ENCODE measurements around the gene HCRTR1. TPM values are rescaled to one million over a fixed set of nuclear protein-coding genes. Genes with fewer than 3 reads are reported as not detected.

Gene HCRTR1
- total RNA-seq, 1 experiment from 2014 or later, result not detected

DNA sequence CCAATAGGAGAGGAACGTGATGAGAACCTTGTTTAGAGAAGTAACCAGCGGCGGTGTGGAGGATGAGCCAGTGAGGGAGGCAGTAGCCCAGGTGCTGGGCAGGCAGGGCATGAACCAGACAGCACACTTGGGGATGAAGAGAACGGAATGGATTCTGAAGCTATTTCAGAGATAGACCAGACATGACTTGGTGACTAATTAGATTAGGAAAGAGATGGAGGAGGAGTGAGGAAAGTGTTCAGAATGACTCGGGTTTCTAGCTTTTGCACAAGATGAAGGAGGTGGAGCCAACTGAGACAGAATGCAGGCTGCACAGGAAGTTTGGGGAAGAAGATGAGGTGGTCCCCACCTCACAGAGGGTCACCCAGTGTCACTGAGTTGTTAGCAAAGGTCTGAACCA lies 22.1 kb downstream of the HCRTR1 start:
- no peak overlapping the region for H3K9ac ChIP-seq (ENCODE audit: low read length)
- no peaks in the 10 kb centered on the region for H3K9me3 ChIP-seq (ENCODE audit: low read length)
- H3K4me2 ChIP-seq (ENCODE audit: low read depth, low read length, poor library complexity, severe bottlenecking), result no peak overlapping the region
- H3K4me1 ChIP-seq (ENCODE audit: low read length), result peaks cover 25% of the 10 kb centered on the region
- H3K27ac ChIP-seq (ENCODE audit: low read length), result no peak overlapping the region
- H3K36me3 ChIP-seq (ENCODE audit: insufficient read depth, low read length), result no peaks in the 10 kb centered on the region
- H4K20me1 ChIP-seq (ENCODE audit: insufficient read depth, low read depth, low read length), result no peaks in the 10 kb centered on the region
- H3K9me2 ChIP-seq (replicated peaks; ENCODE audit: insufficient read depth, low read length), result no peaks in the 10 kb centered on the region
- peaks cover 96% of the 10 kb centered on the region for H3K79me2 ChIP-seq (ENCODE audit: low read length)
- no peak overlapping the region for H3K4me3 ChIP-seq (ENCODE audit: low read length)
- DNase-seq, result no peak
- H2AFZ ChIP-seq (ENCODE audit: low read length), result no peak overlapping the region
- H3K27me3 ChIP-seq (ENCODE audit: low read length), result no peaks in the 10 kb centered on the region

DNA sequence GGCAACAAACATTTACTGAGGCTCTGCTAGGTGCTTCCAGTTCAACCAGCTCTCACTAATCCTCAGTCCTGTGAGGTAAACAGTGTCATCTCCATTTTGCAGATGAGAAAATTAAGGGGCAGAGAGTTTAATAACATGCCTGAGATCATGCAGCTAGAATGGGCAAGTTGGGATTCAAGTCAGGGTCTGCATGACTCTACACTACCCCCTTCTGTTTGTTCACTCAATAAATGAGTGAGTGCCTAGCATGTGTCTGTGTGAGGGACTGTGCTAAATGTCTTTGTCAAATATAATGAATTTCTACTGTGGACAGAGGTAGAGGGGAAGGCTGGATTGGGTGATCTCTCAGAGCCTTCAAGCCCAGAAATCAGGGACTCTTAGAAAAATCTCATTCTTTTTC lies 22.7 kb downstream of the HCRTR1 start:
- Histone ChIP-seq H4K20me1 (ENCODE audit: insufficient read depth, low read depth, low read length) (no peaks in the 10 kb centered on the region), H3K9me3 (ENCODE audit: low read length) (no peaks in the 10 kb centered on the region), H3K27ac (ENCODE audit: low read length) (no peak overlapping the region), H3K4me1 (ENCODE audit: low read length) (peaks cover 25% of the 10 kb centered on the region), H3K9me2 (replicated peaks; ENCODE audit: insufficient read depth, low read length) (no peaks in the 10 kb centered on the region), H3K4me2 (ENCODE audit: low read depth, low read length, poor library complexity, severe bottlenecking) (no peak overlapping the region), H3K4me3 (ENCODE audit: low read length) (no peak overlapping the region), H3K27me3 (ENCODE audit: low read length) (no peaks in the 10 kb centered on the region), H3K36me3 (ENCODE audit: insufficient read depth, low read length) (no peaks in the 10 kb centered on the region), H2AFZ (ENCODE audit: low read length) (no peak overlapping the region), H3K79me2 (ENCODE audit: low read length) (peaks cover 90% of the 10 kb centered on the region), H3K9ac (ENCODE audit: low read length) (no peak overlapping the region)
- peak; percentile 45 for DNase-seq

DNA sequence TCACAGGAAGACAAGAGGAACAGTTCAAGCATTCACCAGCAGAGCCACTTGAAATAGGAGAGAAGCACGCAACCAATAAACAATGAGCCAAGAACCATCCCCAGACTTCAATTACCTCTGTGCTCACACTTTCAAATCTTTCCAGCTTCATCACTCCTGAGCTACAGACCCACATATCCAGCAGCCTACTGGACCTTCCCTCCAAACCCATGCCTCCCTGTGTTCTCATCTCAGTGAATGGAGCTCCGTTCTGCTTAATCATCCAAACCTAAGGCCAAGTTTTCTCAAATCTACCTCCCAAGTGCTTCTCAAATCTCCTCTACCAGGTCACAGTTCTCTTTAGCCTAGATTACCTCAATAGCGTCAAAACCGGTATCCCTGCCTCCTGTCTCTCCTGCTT lies 23.5 kb downstream of the HCRTR1 start:
- no peak overlapping the region for H2AFZ ChIP-seq (ENCODE audit: low read length)
- H3K27me3 ChIP-seq (ENCODE audit: low read length), result no peaks in the 10 kb centered on the region
- no peaks in the 10 kb centered on the region for H4K20me1 ChIP-seq (ENCODE audit: insufficient read depth, low read depth, low read length)
- no peak overlapping the region for H3K4me3 ChIP-seq (ENCODE audit: low read length)
- H3K79me2 ChIP-seq (ENCODE audit: low read length), result peaks cover 82% of the 10 kb centered on the region
- H3K9ac ChIP-seq (ENCODE audit: low read length), result no peak overlapping the region
- H3K9me3 ChIP-seq (ENCODE audit: low read length), result no peaks in the 10 kb centered on the region
- peaks cover 31% of the 10 kb centered on the region for H3K4me1 ChIP-seq (ENCODE audit: low read length)
- DNase-seq, result no peak
- no peaks in the 10 kb centered on the region for H3K36me3 ChIP-seq (ENCODE audit: insufficient read depth, low read length)
- H3K27ac ChIP-seq (ENCODE audit: low read length), result no peak overlapping the region
- no peaks in the 10 kb centered on the region for H3K9me2 ChIP-seq (replicated peaks; ENCODE audit: insufficient read depth, low read length)
- no peak overlapping the region for H3K4me2 ChIP-seq (ENCODE audit: low read depth, low read length, poor library complexity, severe bottlenecking)

DNA sequence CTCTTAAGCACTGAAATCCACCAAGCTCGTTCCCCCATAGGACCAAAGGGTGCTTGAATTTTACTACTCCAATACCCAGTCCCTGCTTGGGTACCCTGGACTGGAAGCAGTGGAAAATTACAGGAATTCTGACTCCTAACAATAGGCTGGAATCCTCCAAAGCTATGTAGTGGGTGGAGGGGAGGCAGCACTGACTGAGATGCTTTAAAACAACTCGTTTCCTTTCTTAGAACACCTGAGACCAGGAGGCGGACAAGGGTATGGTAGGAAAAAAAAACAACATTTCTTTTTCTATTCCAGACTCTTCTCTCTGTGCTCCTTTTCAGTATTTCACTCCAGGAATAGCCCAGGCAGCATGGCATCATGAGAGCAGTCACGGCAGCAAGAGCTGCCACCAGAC lies 24.9 kb downstream of the HCRTR1 start:
- Histone ChIP-seq H3K4me3 (ENCODE audit: low read length) (no peak overlapping the region), H3K79me2 (ENCODE audit: low read length) (peaks cover 68% of the 10 kb centered on the region), H3K4me1 (ENCODE audit: low read length) (peaks cover 31% of the 10 kb centered on the region), H3K9me2 (replicated peaks; ENCODE audit: insufficient read depth, low read length) (no peaks in the 10 kb centered on the region), H2AFZ (ENCODE audit: low read length) (no peak overlapping the region), H3K9ac (ENCODE audit: low read length) (no peak overlapping the region), H4K20me1 (ENCODE audit: insufficient read depth, low read depth, low read length) (no peaks in the 10 kb centered on the region), H3K27ac (ENCODE audit: low read length) (no peak overlapping the region), H3K9me3 (ENCODE audit: low read length) (no peaks in the 10 kb centered on the region), H3K36me3 (ENCODE audit: insufficient read depth, low read length) (no peaks in the 10 kb centered on the region), H3K4me2 (ENCODE audit: low read depth, low read length, poor library complexity, severe bottlenecking) (peak overlapping the region; percentile 86), H3K27me3 (ENCODE audit: low read length) (no peaks in the 10 kb centered on the region)
- no peak for DNase-seq

DNA sequence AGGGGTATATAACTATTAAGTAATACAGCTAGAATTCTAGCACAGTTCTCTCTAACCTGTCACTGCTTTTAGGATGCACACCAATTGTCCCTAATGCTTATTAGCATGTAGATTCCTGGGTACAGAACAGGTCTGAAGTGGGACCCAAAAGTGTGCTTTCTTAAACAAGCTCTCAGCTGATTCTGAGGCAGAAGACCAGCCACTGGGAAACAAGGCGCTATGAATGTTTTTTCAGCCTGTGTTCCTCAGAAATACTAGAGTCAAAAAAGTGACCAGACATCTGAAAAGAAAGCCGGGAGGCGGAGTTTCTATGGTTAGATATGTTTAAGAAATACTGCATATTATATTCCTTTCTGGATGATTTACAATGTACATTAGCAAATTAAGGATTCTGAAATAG lies 25.4 kb downstream of the HCRTR1 start:
- peaks cover 31% of the 10 kb centered on the region for H3K4me1 ChIP-seq (ENCODE audit: low read length)
- peak overlapping the region; percentile 86 for H3K9ac ChIP-seq (ENCODE audit: low read length)
- no peak overlapping the region for H2AFZ ChIP-seq (ENCODE audit: low read length)
- no peak overlapping the region for H3K27ac ChIP-seq (ENCODE audit: low read length)
- no peaks in the 10 kb centered on the region for H3K27me3 ChIP-seq (ENCODE audit: low read length)
- DNase-seq, result no peak
- H3K9me2 ChIP-seq (replicated peaks; ENCODE audit: insufficient read depth, low read length), result no peaks in the 10 kb centered on the region
- peak overlapping the region; percentile 86 for H3K4me2 ChIP-seq (ENCODE audit: low read depth, low read length, poor library complexity, severe bottlenecking)
- no peaks in the 10 kb centered on the region for H4K20me1 ChIP-seq (ENCODE audit: insufficient read depth, low read depth, low read length)
- H3K9me3 ChIP-seq (ENCODE audit: low read length), result no peaks in the 10 kb centered on the region
- H3K36me3 ChIP-seq (ENCODE audit: insufficient read depth, low read length), result no peaks in the 10 kb centered on the region
- H3K4me3 ChIP-seq (ENCODE audit: low read length), result peak overlapping the region; percentile 82; the same call in 1 of the 2 replicates
- H3K79me2 ChIP-seq (ENCODE audit: low read length), result peaks cover 63% of the 10 kb centered on the region

DNA sequence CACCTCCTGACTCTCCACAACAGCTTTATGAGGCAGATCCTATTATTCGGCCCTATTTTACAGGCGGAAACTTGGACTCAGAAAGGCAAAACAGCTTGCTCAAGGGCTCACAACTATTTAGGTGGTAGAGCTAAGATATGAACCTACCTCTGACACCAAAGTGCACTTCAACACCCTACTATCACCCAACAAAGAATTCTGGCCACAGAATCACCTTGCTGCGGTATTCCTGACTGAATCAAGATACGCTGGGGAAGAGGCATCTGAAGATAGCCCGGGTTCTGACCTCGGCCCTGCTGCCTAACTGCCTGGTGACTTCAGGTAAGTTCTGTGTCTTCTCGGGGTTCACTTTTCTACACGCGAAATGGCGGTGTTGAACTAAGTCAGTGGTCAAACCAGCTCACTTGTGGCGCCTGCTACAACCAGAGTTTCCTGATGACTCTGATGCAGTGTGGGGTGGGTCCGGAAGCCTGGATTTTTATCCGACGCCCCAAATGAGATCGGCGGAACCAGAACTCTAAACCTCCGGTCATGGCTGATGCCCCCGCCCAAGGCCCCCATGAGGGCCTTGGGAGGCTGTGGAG lies 26.6 kb downstream of the HCRTR1 start:
- no peaks in the 10 kb centered on the region for H3K36me3 ChIP-seq (ENCODE audit: insufficient read depth, low read length)
- H3K4me1 ChIP-seq (ENCODE audit: low read length), result peaks cover 27% of the 10 kb centered on the region
- H3K27ac ChIP-seq (ENCODE audit: low read length), result peak overlapping the region; percentile 7; the same call in 1 of the 2 replicates
- H3K79me2 ChIP-seq (ENCODE audit: low read length), result peaks cover 51% of the 10 kb centered on the region
- H3K9me3 ChIP-seq (ENCODE audit: low read length), result no peaks in the 10 kb centered on the region
- peak overlapping the region; percentile 86 for H3K9ac ChIP-seq (ENCODE audit: low read length)
- no peaks in the 10 kb centered on the region for H3K9me2 ChIP-seq (replicated peaks; ENCODE audit: insufficient read depth, low read length)
- peak overlapping the region; percentile 82 for H3K4me3 ChIP-seq (ENCODE audit: low read length)
- no peaks in the 10 kb centered on the region for H4K20me1 ChIP-seq (ENCODE audit: insufficient read depth, low read depth, low read length)
- DNase-seq, result no peak
- peak overlapping the region; percentile 86 for H3K4me2 ChIP-seq (ENCODE audit: low read depth, low read length, poor library complexity, severe bottlenecking)
- H2AFZ ChIP-seq (ENCODE audit: low read length), result peak overlapping the region; percentile 57; the same call in 1 of the 2 replicates
- H3K27me3 ChIP-seq (ENCODE audit: low read length), result no peaks in the 10 kb centered on the region

DNA sequence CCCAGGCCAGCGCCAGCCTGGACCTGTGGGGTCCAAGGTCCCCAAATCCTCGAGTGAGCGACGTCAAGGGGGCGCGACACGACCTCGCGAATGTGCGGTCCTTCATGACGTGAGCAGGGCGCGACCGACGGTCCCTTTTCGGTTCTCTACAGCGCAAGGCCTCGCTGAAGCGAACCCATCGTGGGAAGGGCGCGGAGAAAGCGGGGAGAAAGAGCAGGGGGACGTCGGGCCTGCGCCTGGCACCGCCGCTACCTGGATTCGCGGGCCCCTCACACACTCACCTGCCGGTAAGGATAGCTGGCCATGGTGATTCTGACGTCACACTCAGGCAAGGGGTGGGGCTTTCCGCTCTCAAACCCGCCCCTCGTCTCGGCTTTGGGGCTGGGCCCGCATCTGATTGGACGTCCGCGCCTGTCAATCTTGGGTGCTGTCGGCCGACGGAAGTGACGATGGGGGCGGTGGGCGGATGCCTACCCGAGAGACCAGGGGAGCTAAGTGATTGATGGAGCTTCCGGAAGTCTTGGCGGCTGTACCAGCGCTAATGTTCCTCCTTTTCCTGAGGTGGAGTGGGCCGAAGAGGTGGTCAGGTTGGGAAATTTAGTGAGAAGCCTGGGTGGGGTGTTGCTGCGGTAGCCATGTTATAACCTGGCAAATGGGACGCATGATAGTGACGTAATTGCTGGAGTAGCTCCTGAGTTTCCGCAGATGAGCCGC lies 27.2 kb downstream of the HCRTR1 start, which contains the start of gene PEF1:
Gene PEF1, minus strand, starts transcription at position 317 of the 714 bp plus-strand sequence. Its CDS starts 12 bp downstream, at position 305.
- peak within 1 kb of the TSS; percentile 57; the same call in 1 of the 2 replicates for H2AFZ ChIP-seq (ENCODE audit: low read length)
- peak within 1 kb of the TSS; percentile 82 for H3K4me3 ChIP-seq (ENCODE audit: low read length)
- H3K27me3 ChIP-seq (ENCODE audit: low read length), result no peaks in the 10 kb centered on the region
- no peaks in the 10 kb centered on the region for H3K36me3 ChIP-seq (ENCODE audit: insufficient read depth, low read length)
- DNase-seq, result peak; percentile 99
- peak within 1 kb of the TSS; percentile 7; the same call in 1 of the 2 replicates for H3K27ac ChIP-seq (ENCODE audit: low read length)
- peaks cover 26% of the 10 kb centered on the region for H3K4me1 ChIP-seq (ENCODE audit: low read length)
- H4K20me1 ChIP-seq (ENCODE audit: insufficient read depth, low read depth, low read length), result no peaks in the 10 kb centered on the region
- H3K9ac ChIP-seq (ENCODE audit: low read length), result peak within 1 kb of the TSS; percentile 86
- H3K9me3 ChIP-seq (ENCODE audit: low read length), result no peaks in the 10 kb centered on the region
- H3K79me2 ChIP-seq (ENCODE audit: low read length), result peaks cover 45% of the 10 kb centered on the region
- H3K9me2 ChIP-seq (replicated peaks; ENCODE audit: insufficient read depth, low read length), result no peaks in the 10 kb centered on the region
- H3K4me2 ChIP-seq (ENCODE audit: low read depth, low read length, poor library complexity, severe bottlenecking), result peak within 1 kb of the TSS; percentile 86

DNA sequence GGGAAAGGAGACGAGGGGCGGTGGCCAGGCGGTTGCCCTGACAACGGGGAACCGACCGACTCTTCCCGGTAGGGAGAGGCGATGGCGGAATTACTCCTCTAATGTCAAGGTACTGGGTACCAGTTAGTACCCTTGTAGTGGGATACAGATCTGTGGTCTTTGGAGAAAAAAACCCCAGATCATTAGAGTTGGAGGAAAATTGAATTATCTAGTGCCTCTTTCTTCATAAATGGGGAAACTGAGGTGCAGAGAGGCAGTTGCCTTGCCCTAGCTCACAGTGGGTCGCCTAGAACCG lies 27.7 kb downstream of the HCRTR1 start:
- Histone ChIP-seq H3K9ac (ENCODE audit: low read length) (peak overlapping the region; percentile 86), H3K27ac (ENCODE audit: low read length) (no peak overlapping the region), H3K4me2 (ENCODE audit: low read depth, low read length, poor library complexity, severe bottlenecking) (peak overlapping the region; percentile 86), H3K4me3 (ENCODE audit: low read length) (peak overlapping the region; percentile 82), H3K27me3 (ENCODE audit: low read length) (no peaks in the 10 kb centered on the region), H3K79me2 (ENCODE audit: low read length) (peaks cover 40% of the 10 kb centered on the region), H4K20me1 (ENCODE audit: insufficient read depth, low read depth, low read length) (no peaks in the 10 kb centered on the region), H3K9me2 (replicated peaks; ENCODE audit: insufficient read depth, low read length) (no peaks in the 10 kb centered on the region), H3K36me3 (ENCODE audit: insufficient read depth, low read length) (no peaks in the 10 kb centered on the region), H3K4me1 (ENCODE audit: low read length) (peaks cover 24% of the 10 kb centered on the region), H2AFZ (ENCODE audit: low read length) (peak overlapping the region; percentile 26; the same call in 1 of the 2 replicates), H3K9me3 (ENCODE audit: low read length) (no peaks in the 10 kb centered on the region)
- DNase-seq, result no peak

All from Karpas-422 (cell line).